PC-9 (cell line): ENCODE measurements around the gene UNC13A. TPM values are rescaled to one million over a fixed set of nuclear protein-coding genes. Genes with fewer than 3 reads are reported as not detected.

Experiments
- BruUV-seq: library from RNA; stranded (reverse); fragments of 400-500 nt; replicated peaks from 2 replicates; lab custom pipeline; 2021; lab: Mats Ljungman, UMichigan
- CTCF ChIA-PET: fragments of 300-600 bp; sonication (Branson Sonifier 250); formaldehyde crosslinking; loops from one replicate; lab custom pipeline; 2022; ENCODE audit warnings: antibody characterized with exemption; lab: Charles Lee
- POLR2A ChIA-PET: fragments of 300-600 bp; sonication (Branson Sonifier 250); formaldehyde crosslinking; loops from one replicate; lab custom pipeline; 2022; ENCODE audit warnings: antibody characterized with exemption; ENCODE audit not compliant: unreplicated experiment; lab: Charles Lee
- DNase-seq, 2 experiments: peaks; one replicate each; pipeline versions ENCODE4 v3.0.0 to v3.0.0-alpha.2; 2015 to 2022; ENCODE audit warnings: mixed read lengths in 1 of 2
- H2AFZ ChIP-seq: fragments of 200-600 bp; sonication (generic); 2 replicates; pipeline ENCODE4 v1.8.1; 2017; ENCODE audit warnings: antibody characterized with exemption
- H3F3A ChIP-seq: fragments of 200-600 bp; sonication (generic); 2 replicates; pipeline ENCODE4 v1.8.1; 2017; ENCODE audit warnings: antibody characterized with exemption, mild to moderate bottlenecking, low read depth; ENCODE audit not compliant: insufficient read depth
- H3K27ac ChIP-seq: fragments of 200-600 bp; sonication (generic); 2 replicates; pipeline ENCODE4 v1.6.1; 2016; ENCODE audit warnings: mixed run types
- H3K27me3 ChIP-seq: fragments of 200-600 bp; sonication (generic); 2 replicates; pipeline ENCODE4 v1.6.1; 2016; ENCODE audit warnings: low read depth, mixed run types; ENCODE audit not compliant: insufficient read depth
- H3K36me3 ChIP-seq: fragments of 200-600 bp; sonication (generic); 2 replicates; pipeline ENCODE4 v1.6.1; 2016; ENCODE audit warnings: low read depth, mixed run types
- H3K4me1 ChIP-seq: fragments of 200-600 bp; sonication (generic); replicated peaks from 2 replicates; pipeline ENCODE4 v1.6.1; 2016; ENCODE audit warnings: mixed run types; ENCODE audit not compliant: insufficient read depth
- H3K4me2 ChIP-seq: fragments of 200-600 bp; sonication (generic); 2 replicates; pipeline ENCODE4 v1.6.1; 2017; ENCODE audit warnings: mixed run types
- H3K4me3 ChIP-seq: fragments of 200-600 bp; sonication (generic); 2 replicates; pipeline ENCODE4 v1.6.1; 2016; ENCODE audit warnings: mixed run types
- H3K79me2 ChIP-seq: fragments of 200-600 bp; sonication (generic); 2 replicates; pipeline ENCODE4 v1.6.1; 2017; ENCODE audit warnings: low read depth, mixed run types
- H3K9me2 ChIP-seq: fragments of 200-600 bp; sonication (generic); 2 replicates; pipeline ENCODE4 v1.8.1; 2017; ENCODE audit warnings: mild to moderate bottlenecking; ENCODE audit not compliant: insufficient read depth
- H3K9me3 ChIP-seq: fragments of 200-600 bp; sonication (generic); 2 replicates; pipeline ENCODE4 v1.8.1; 2016; ENCODE audit warnings: low read depth; ENCODE audit not compliant: insufficient read depth
- H4K20me1 ChIP-seq: fragments of 200-600 bp; sonication (generic); 2 replicates; pipeline ENCODE4 v1.8.1; 2017; ENCODE audit not compliant: insufficient read depth
- EZH2 ChIP-seq: fragments of 200-600 bp; sonication (generic); IDR thresholded peaks from 2 replicates; pipeline ENCODE4 v1.8.0; 2017; ENCODE audit warnings: antibody characterized with exemption, low read depth
- intact Hi-C: fragments of 100-400 bp; cut with micrococcal nuclease; formaldehyde crosslinking; loops from one replicate; pipeline ENCODE4 v1.10.0; 2022; ENCODE audit not compliant: unreplicated experiment
- total RNA-seq: library from RNA; stranded (reverse); gene quantifications from 2 replicates; pipeline ENCODE4 v1.2.3, GENCODE V29; 2021
- TF ChIP-seq, protein P1 (sequence below): fragments of 200-600 bp; sonication (generic); conservative IDR thresholded peaks from 2 replicates; pipeline ENCODE4 v1.6.1; 2017; ENCODE audit warnings: mixed run types, antibody characterized with exemption, mild to moderate bottlenecking, moderate library complexity

The UNC13A gene
- total RNA-seq, 1 experiment from 2014 or later: 0.17 TPM

DNA sequence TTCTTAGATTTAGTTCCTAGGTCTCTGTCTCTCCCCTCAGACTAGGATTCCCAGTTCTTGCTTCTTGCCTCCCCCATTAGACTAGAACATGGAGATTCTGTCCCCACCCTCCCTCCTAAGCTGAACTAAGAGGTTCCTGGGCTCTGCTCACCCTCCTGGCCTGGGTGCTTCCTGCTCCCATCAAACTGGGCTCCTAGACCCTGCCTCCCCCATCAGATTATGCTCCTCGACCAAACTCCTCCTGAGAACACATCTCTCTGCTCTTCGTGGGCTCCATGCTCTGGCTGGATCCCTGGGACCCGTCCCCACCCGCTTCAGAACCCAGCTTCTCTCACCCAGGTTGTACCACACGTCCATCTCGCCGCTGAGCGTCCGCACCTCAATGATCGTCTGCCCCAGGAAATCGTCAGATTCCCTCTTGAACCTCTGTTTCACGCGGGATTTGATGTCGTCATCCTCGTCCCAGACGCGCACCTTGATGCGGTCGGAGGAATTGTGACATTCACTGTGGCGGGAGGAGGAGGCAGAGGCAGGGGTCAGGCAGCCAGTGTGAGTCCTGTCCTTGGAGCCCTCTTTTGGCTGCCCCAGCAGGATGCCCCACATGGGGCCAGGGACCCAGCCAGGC, 42.7 kb downstream of the UNC13A start:
- H3K9me2 ChIP-seq: no peaks in the 10 kb centered on the region
- H3K4me2 ChIP-seq: no peak overlapping the region
- TF ChIP-seq, protein P1, sequence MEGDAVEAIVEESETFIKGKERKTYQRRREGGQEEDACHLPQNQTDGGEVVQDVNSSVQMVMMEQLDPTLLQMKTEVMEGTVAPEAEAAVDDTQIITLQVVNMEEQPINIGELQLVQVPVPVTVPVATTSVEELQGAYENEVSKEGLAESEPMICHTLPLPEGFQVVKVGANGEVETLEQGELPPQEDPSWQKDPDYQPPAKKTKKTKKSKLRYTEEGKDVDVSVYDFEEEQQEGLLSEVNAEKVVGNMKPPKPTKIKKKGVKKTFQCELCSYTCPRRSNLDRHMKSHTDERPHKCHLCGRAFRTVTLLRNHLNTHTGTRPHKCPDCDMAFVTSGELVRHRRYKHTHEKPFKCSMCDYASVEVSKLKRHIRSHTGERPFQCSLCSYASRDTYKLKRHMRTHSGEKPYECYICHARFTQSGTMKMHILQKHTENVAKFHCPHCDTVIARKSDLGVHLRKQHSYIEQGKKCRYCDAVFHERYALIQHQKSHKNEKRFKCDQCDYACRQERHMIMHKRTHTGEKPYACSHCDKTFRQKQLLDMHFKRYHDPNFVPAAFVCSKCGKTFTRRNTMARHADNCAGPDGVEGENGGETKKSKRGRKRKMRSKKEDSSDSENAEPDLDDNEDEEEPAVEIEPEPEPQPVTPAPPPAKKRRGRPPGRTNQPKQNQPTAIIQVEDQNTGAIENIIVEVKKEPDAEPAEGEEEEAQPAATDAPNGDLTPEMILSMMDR: no peak
- no peak for TF ChIP-seq EZH2
- no peak overlapping the region for H3K4me3 ChIP-seq
- CTCF ChIA-PET: no interaction called here
- no peaks in the 10 kb centered on the region for H3K79me2 ChIP-seq
- H2AFZ ChIP-seq: no peak overlapping the region
- BruUV-seq: no TSS peak
- no peaks in the 10 kb centered on the region; the same call in 1 of the 2 replicates for H3F3A ChIP-seq
- H3K27ac ChIP-seq: no peak overlapping the region
- H3K36me3 ChIP-seq: no peaks in the 10 kb centered on the region
- peaks cover 78% of the 10 kb centered on the region for H3K27me3 ChIP-seq
- POLR2A ChIA-PET: interaction anchor here (0.6 kb wide), 1 partner anchor 244 kb away, joined by 6 read pairs; no protein-coding TSS in a partner anchor
- intact Hi-C loops: no loop called here
- no peaks in the 10 kb centered on the region for H3K9me3 ChIP-seq
- DNase-seq: no peak
- H3K4me1 ChIP-seq: no peaks in the 10 kb centered on the region
- no peaks in the 10 kb centered on the region; the same call in 1 of the 2 replicates for H4K20me1 ChIP-seq

DNA sequence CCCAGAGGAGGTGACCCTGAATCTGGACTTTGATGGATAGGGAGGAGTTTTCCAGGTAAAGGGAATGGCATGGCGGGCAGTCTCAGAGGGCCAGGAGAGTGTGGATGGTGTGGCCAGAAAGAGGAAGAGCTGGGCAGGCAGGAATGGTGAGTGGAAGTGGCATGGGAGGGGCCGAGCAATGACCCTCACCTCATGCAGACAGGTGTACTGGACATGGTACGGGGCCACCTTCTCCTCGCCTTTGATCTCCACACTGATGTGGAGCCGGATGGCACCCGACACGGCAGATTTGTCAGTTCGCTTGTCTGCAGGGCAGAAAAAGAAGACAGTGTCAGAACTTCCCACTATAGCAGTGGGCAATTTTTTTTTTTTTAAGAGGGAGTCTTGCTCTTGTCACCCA, 45.5 kb downstream of the UNC13A start:
- intact Hi-C loops: no loop called here
- Histone ChIP-seq H3F3A (no peaks in the 10 kb centered on the region; the same call in 1 of the 2 replicates), H3K27ac (no peak overlapping the region), H3K4me2 (no peak overlapping the region), H4K20me1 (no peaks in the 10 kb centered on the region; the same call in 1 of the 2 replicates), H3K4me1 (no peaks in the 10 kb centered on the region), H2AFZ (no peak overlapping the region), H3K4me3 (no peak overlapping the region), H3K9me3 (no peaks in the 10 kb centered on the region), H3K36me3 (no peaks in the 10 kb centered on the region), H3K79me2 (no peaks in the 10 kb centered on the region), H3K9me2 (no peaks in the 10 kb centered on the region), H3K27me3 (peaks cover 82% of the 10 kb centered on the region)
- CTCF ChIA-PET: no interaction called here
- TF ChIP-seq, protein P1: no peak
- no peak for TF ChIP-seq EZH2
- POLR2A ChIA-PET: no interaction called here
- BruUV-seq: no TSS peak
- no peak for DNase-seq

DNA sequence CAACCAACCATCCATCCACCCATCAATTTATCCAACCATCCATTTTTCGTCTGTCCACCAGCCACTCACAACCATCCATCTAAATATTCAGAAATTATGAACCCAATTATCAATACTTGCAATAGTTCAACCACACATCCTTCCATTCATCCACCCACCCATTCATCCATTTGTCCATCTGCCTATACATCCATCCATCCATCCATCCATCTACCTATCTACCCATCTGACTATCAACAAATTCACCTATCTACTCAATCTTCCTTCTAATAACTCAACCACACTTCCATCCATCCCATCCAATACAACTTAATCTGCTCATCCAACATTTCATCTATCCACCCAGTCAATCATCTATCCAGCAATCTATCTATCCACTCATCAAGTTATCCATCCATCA, 46.3 kb downstream of the UNC13A start:
- no peaks in the 10 kb centered on the region for H3K79me2 ChIP-seq
- H3K4me3 ChIP-seq: no peak overlapping the region
- no peaks in the 10 kb centered on the region for H3K36me3 ChIP-seq
- peaks cover 86% of the 10 kb centered on the region for H3K27me3 ChIP-seq
- no peaks in the 10 kb centered on the region for H3K9me2 ChIP-seq
- ChIA-PET CTCF (no interaction called here), POLR2A (no interaction called here)
- no peak overlapping the region for H2AFZ ChIP-seq
- no peaks in the 10 kb centered on the region for H3K9me3 ChIP-seq
- H3F3A ChIP-seq: no peaks in the 10 kb centered on the region; the same call in 1 of the 2 replicates
- no peaks in the 10 kb centered on the region; the same call in 1 of the 2 replicates for H4K20me1 ChIP-seq
- TF ChIP-seq EZH2: no peak
- TF ChIP-seq, protein P1: no peak
- H3K4me2 ChIP-seq: no peak overlapping the region
- H3K27ac ChIP-seq: no peak overlapping the region
- intact Hi-C loops: no loop called here
- no TSS peak for BruUV-seq
- H3K4me1 ChIP-seq: no peaks in the 10 kb centered on the region
- DNase-seq: no peak
